Endodermal cell (in vitro differentiated cells): ENCODE data around the gene MTLN. TPM values are rescaled to one million over a fixed set of nuclear protein-coding genes. Genes with fewer than 3 reads are reported as not detected.

Source experiments
- DNase-seq: peaks from one replicate; pipeline ENCODE4 v3.0.0-alpha.2; 2017
- H3K27ac ChIP-seq: 2 replicates; pipeline ENCODE4 v1.5.1; 2013; ENCODE audit warnings: mild to moderate bottlenecking, low read depth, low read length, moderate library complexity
- H3K27me3 ChIP-seq: 2 replicates; pipeline ENCODE4 v1.6.1; 2013; ENCODE audit warnings: mild to moderate bottlenecking, low read length, moderate library complexity; ENCODE audit not compliant: insufficient read depth, control insufficient read depth, poor library complexity, severe bottlenecking
- H3K36me3 ChIP-seq: 2 replicates; pipeline ENCODE4 v1.7.0; 2013; ENCODE audit warnings: mild to moderate bottlenecking, low read length, moderate library complexity; ENCODE audit not compliant: control insufficient read depth, insufficient read depth
- H3K4me1 ChIP-seq: one replicate; pipeline ENCODE4 v1.7.0; 2013; ENCODE audit warnings: low read length; ENCODE audit not compliant: control insufficient read depth, insufficient read depth
- H3K4me3 ChIP-seq: 2 replicates; pipeline ENCODE4 v1.5.1; 2013; ENCODE audit warnings: mild to moderate bottlenecking, low read length, moderate library complexity
- H3K9ac ChIP-seq: 2 replicates; pipeline ENCODE4 v1.6.1; 2013; ENCODE audit warnings: mild to moderate bottlenecking, low read length, moderate library complexity; ENCODE audit not compliant: poor library complexity, severe bottlenecking; ENCODE audit errors: extremely low read depth
- H3K9me3 ChIP-seq: 2 replicates; pipeline ENCODE4 v1.6.1; 2013; ENCODE audit warnings: mild to moderate bottlenecking, low read length, moderate library complexity; ENCODE audit not compliant: control insufficient read depth
- H3K27ac Mint-ChIP-seq: 2 replicates; pipeline ENCODE4 v1.8.0; 2020; ENCODE audit warnings: mixed read lengths
- H3K27me3 Mint-ChIP-seq: 2 replicates; pipeline ENCODE4 v1.8.0; 2021; ENCODE audit warnings: mild to moderate bottlenecking, mixed read lengths; ENCODE audit not compliant: insufficient read depth
- H3K36me3 Mint-ChIP-seq: 2 replicates; pipeline ENCODE4 v1.8.0; 2020; ENCODE audit warnings: low read depth, mixed read lengths
- H3K4me1 Mint-ChIP-seq: 2 replicates; pipeline ENCODE4 v1.8.0; 2020; ENCODE audit warnings: mixed read lengths
- H3K4me3 Mint-ChIP-seq: 2 replicates; pipeline ENCODE4 v1.8.0; 2020; ENCODE audit warnings: mild to moderate bottlenecking, moderate library complexity, mixed read lengths
- H3K9me3 Mint-ChIP-seq: 2 replicates; pipeline ENCODE4 v1.8.0; 2020; ENCODE audit warnings: mild to moderate bottlenecking, mixed read lengths
- WGBS, 2 experiments: methylation state at CpG; one replicate each; pipeline versions ENCODE4 v1.1.5 to v1.1.7; 2013; ENCODE audit warnings: missing lambda C conversion rate in 2 of 2, mixed read lengths in 1 of 2; ENCODE audit not compliant: insufficient coverage in 1 of 2, insufficient read length in 1 of 2; 5-methylcytosine and 5-hydroxymethylcytosine counted together
- total RNA-seq, 2 donors: library from RNA; stranded (reverse); fragmentation: NEBNext Ultra II Directional in 1 of 2; extraction: Animal tissue kit (Norgen Biotek cat#: 25700) in 1 of 2; gene quantifications; 2 replicates in 1 of 2; 3 replicates in 1 of 2; pipeline ENCODE4 v1.2.1, GENCODE V29; 2021
- TF ChIP-seq, protein P1 (sequence below): fragments of 200-600 bp; sonication (generic); conservative IDR thresholded peaks from 2 replicates; pipeline ENCODE4 v1.5.0; 2021; ENCODE audit warnings: antibody characterized with exemption, mild to moderate bottlenecking

Gene MTLN
- total RNA-seq, 2 donors from 2014 or later, result 11.5 to 35.5 TPM

GRCh38 chr2:110170102-110170501 lies 42.2 kb downstream of the MTLN start:
- Mint-ChIP-seq H3K9me3 (no peaks in the 10 kb centered on the region), H3K27ac (no peak overlapping the region), H3K36me3 (no peaks in the 10 kb centered on the region), H3K27me3 (no peaks in the 10 kb centered on the region), H3K4me1 (peaks cover 10% of the 10 kb centered on the region), H3K4me3 (no peak overlapping the region)
- WGBS, 2 experiments, result 88 to 92% methylated on average over 3 of the region's 3 CpGs
- H3K9me3 ChIP-seq, result no peaks in the 10 kb centered on the region
- H3K36me3 ChIP-seq, result no peaks in the 10 kb centered on the region
- no peaks in the 10 kb centered on the region for H3K27me3 ChIP-seq
- DNase-seq, result no peak
- H3K9ac ChIP-seq, result no peak overlapping the region
- TF ChIP-seq, protein P1, sequence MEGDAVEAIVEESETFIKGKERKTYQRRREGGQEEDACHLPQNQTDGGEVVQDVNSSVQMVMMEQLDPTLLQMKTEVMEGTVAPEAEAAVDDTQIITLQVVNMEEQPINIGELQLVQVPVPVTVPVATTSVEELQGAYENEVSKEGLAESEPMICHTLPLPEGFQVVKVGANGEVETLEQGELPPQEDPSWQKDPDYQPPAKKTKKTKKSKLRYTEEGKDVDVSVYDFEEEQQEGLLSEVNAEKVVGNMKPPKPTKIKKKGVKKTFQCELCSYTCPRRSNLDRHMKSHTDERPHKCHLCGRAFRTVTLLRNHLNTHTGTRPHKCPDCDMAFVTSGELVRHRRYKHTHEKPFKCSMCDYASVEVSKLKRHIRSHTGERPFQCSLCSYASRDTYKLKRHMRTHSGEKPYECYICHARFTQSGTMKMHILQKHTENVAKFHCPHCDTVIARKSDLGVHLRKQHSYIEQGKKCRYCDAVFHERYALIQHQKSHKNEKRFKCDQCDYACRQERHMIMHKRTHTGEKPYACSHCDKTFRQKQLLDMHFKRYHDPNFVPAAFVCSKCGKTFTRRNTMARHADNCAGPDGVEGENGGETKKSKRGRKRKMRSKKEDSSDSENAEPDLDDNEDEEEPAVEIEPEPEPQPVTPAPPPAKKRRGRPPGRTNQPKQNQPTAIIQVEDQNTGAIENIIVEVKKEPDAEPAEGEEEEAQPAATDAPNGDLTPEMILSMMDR, result no peak
- H3K27ac ChIP-seq, result no peak overlapping the region
- no peak overlapping the region for H3K4me3 ChIP-seq
- H3K4me1 ChIP-seq, result no peaks in the 10 kb centered on the region

DNA sequence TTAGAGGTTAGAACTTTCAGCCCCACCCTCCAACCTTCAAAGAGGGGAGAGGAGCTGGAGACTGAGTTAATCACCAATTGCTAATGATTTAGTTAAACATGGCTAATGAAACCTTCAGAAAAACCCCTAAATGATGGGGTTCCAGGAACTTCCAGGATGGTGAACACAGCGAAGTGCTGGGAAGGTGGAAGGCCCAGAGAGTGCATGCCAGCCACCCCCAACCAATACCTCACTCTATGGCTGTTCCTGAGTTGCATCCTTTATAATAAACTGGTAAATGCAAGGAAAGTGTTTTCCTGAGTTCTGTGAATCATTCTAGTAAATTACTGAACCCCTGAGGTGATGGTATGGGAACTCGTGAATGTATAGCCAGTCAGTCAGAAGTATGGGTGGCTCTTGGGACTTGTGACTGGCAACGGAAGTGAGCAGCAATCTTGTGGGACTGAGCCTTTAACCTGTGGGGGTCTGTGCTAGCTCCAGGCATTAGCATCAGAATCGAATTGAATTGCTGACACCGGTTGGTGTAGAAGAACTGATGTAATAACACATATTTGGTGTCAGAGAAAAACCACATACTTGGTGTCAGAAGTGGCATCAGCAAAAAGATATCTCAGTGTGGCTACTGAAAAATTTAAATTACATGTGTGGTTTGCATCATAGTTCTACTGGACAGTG lies 44.9 kb downstream of the MTLN start:
- WGBS, 2 experiments, result 47 to 60% methylated on average over 4 to 5 of the region's 5 CpGs
- Mint-ChIP-seq H3K27ac (no peak overlapping the region), H3K27me3 (no peaks in the 10 kb centered on the region)

GRCh38 chr2:110166266-110166665 lies 46.1 kb downstream of the MTLN start:
- H3K36me3 Mint-ChIP-seq, result no peaks in the 10 kb centered on the region
- Histone ChIP-seq H3K27me3 (no peaks in the 10 kb centered on the region), H3K4me1 (no peaks in the 10 kb centered on the region), H3K9me3 (no peaks in the 10 kb centered on the region), H3K4me3 (no peak overlapping the region), H3K27ac (no peak overlapping the region), H3K36me3 (no peaks in the 10 kb centered on the region), H3K9ac (no peak overlapping the region)
- peaks cover 10% of the 10 kb centered on the region for H3K4me1 Mint-ChIP-seq
- H3K27me3 Mint-ChIP-seq, result no peaks in the 10 kb centered on the region
- DNase-seq, result no peak
- H3K27ac Mint-ChIP-seq, result no peak overlapping the region
- TF ChIP-seq, protein P1, result no peak
- 76 to 89% methylated on average over 2 of the region's 2 CpGs for WGBS, 2 experiments
- no peaks in the 10 kb centered on the region for H3K9me3 Mint-ChIP-seq
- H3K4me3 Mint-ChIP-seq, result no peak overlapping the region

More for the DNA sequence above, 44.9 kb downstream of the MTLN start:
- Histone ChIP-seq H3K27me3 (no peaks in the 10 kb centered on the region), H3K9me3 (no peaks in the 10 kb centered on the region), H3K9ac (no peak overlapping the region), H3K4me3 (no peak overlapping the region), H3K4me1 (no peaks in the 10 kb centered on the region), H3K36me3 (no peaks in the 10 kb centered on the region), H3K27ac (no peak overlapping the region)
- peak; percentile 55 for DNase-seq
- Mint-ChIP-seq H3K36me3 (no peaks in the 10 kb centered on the region), H3K4me3 (no peak overlapping the region), H3K9me3 (no peaks in the 10 kb centered on the region), H3K4me1 (peaks cover 10% of the 10 kb centered on the region)
- TF ChIP-seq, protein P1, result no peak

Other genes starting within 250 kb of the MTLN start
- gene MALL, start 96.7 kb downstream of the MTLN start, total RNA-seq, result 1 to 10 TPM; 2.7 to 5.2 TPM
- 10 to 100 TPM in 1 of 2 donors, 1 to 10 TPM in 1; 8.4 to 10.6 TPM for gene NPHP1, start 7.5 kb downstream of the MTLN start, total RNA-seq